Uterus (tissue), 4 donors: Measurements from ENCODE around the gene ACTL8. TPM values are rescaled to one million over a fixed set of nuclear protein-coding genes. Genes with fewer than 3 reads are reported as not detected.
A peak's percentile ranks its signal among the peaks of the same experiment; 100 is the strongest.

Experiments used
- DNase-seq, 2 donors: peaks; one replicate each; pipeline ENCODE4 v3.0.0-alpha.2; 2019 to 2020
- H3K27ac ChIP-seq, 2 donors: fragments of 200-600 bp; sonication (generic); 1 replicate in 1 of 2; 2 replicates in 1 of 2; pipeline ENCODE4 v1.5.1; 2016 to 2018
- H3K27me3 ChIP-seq, 2 donors: fragments of 200-600 bp; sonication (generic); one replicate each; pipeline ENCODE4 v1.5.1; 2018 to 2019; ENCODE audit warnings: control low read depth in 1 of 2
- H3K36me3 ChIP-seq, 2 donors: fragments of 200-600 bp; sonication (generic); one replicate each; pipeline ENCODE4 v1.5.1; 2019; ENCODE audit warnings: control low read depth in 1 of 2
- H3K4me1 ChIP-seq, 2 donors: fragments of 200-600 bp; sonication (generic); one replicate each; pipeline ENCODE4 v1.5.1; 2018 to 2019; ENCODE audit warnings: control low read depth in 1 of 2
- H3K4me3 ChIP-seq, 2 donors: fragments of 200-600 bp; sonication (generic); 1 replicate in 1 of 2; 2 replicates in 1 of 2; pipeline ENCODE4 v1.5.1; 2018 to 2019; ENCODE audit warnings: mild to moderate bottlenecking in 1 of 2
- H3K9me3 ChIP-seq, 2 donors: fragments of 200-600 bp; sonication (generic); one replicate each; pipeline ENCODE4 v1.5.1; 2019; ENCODE audit warnings: control low read depth in 1 of 2
- POLR2A ChIP-seq, 2 donors: fragments of 450-650 bp; IDR thresholded peaks; one replicate each; pipeline ENCODE4 v1.6.1; 2016; ENCODE audit warnings: antibody characterized with exemption in 2 of 2, mild to moderate bottlenecking in 1 of 2, moderate library complexity in 1 of 2
- intact Hi-C: fragments of 100-400 bp; cut with DNase I; formaldehyde crosslinking; loops from one replicate; pipeline ENCODE4 v1.15.1; 2023; ENCODE audit warnings: low total_unique reads
- total RNA-seq, 4 donors: library from RNA; depleted of rRNA in 3 of 4; stranded (reverse); fragments of >200 nt in 3 of 4; gene quantifications; one replicate each; pipeline versions ENCODE4 v1.1.0 to v1.2.4, GENCODE V29; 2014 to 2023
- TF ChIP-seq, protein P1 (sequence below), 4 experiments: fragments of 200-600 bp in 2 of 4; fragments of 450-650 bp in 2 of 4; sonication (generic) in 2 of 4; IDR thresholded peaks; one replicate each; pipeline ENCODE4 v1.5.1; 2016 to 2019; ENCODE audit warnings: antibody characterized with exemption in 4 of 4, mild to moderate bottlenecking in 2 of 4, moderate library complexity in 1 of 4
- donor health status: DM: yes; HTN: yes; CAD: no.

ACTL8 gene
- total RNA-seq, 4 donors from 2014 or later: not detected

DNA sequence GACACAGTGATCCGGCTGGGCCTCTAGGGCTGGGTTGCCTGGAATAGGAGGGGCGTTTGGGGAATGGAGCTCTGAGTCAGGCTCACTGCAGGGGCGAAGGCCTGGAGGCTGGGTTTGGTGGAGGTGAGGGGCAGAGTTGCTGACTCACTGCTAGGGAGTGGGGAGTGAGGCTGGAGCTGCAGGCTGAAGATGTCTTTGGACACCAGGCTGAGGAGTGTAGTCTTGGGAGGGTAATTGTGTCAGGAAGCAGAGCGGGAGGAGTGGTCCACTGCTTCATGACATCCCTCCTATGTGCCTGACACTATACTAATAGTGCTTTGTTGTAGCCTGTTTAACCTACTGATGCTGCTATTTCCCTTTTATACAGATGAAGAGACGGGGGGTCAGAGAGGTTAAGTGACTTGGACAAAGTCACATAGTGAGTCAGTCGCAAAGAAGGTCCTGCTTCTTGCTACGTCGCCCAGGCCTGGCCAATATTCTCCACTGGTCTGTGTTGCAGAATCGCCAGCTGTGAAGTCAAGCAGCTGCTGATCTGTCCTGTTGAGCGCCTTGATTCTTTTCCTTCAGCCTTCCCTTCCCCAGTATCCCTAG is 13.6 kb downstream of the ACTL8 start:
- TF ChIP-seq, protein P1, sequence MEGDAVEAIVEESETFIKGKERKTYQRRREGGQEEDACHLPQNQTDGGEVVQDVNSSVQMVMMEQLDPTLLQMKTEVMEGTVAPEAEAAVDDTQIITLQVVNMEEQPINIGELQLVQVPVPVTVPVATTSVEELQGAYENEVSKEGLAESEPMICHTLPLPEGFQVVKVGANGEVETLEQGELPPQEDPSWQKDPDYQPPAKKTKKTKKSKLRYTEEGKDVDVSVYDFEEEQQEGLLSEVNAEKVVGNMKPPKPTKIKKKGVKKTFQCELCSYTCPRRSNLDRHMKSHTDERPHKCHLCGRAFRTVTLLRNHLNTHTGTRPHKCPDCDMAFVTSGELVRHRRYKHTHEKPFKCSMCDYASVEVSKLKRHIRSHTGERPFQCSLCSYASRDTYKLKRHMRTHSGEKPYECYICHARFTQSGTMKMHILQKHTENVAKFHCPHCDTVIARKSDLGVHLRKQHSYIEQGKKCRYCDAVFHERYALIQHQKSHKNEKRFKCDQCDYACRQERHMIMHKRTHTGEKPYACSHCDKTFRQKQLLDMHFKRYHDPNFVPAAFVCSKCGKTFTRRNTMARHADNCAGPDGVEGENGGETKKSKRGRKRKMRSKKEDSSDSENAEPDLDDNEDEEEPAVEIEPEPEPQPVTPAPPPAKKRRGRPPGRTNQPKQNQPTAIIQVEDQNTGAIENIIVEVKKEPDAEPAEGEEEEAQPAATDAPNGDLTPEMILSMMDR (IDR thresholded peaks at IDR 0.05): no peak
- no peak for TF ChIP-seq POLR2A (IDR thresholded peaks at IDR 0.05)
- no peak overlapping the region for H3K4me3 ChIP-seq
- H3K27ac ChIP-seq: peak overlapping the region in 1 of 2 donors; percentile 21
- DNase-seq: peak; percentile 50 to 63
- no peaks in the 10 kb centered on the region for H3K27me3 ChIP-seq
- H3K4me1 ChIP-seq: no peaks in the 10 kb centered on the region
- H3K36me3 ChIP-seq: no peaks in the 10 kb centered on the region
- intact Hi-C loops: no loop called here
- no peaks in the 10 kb centered on the region for H3K9me3 ChIP-seq

DNA sequence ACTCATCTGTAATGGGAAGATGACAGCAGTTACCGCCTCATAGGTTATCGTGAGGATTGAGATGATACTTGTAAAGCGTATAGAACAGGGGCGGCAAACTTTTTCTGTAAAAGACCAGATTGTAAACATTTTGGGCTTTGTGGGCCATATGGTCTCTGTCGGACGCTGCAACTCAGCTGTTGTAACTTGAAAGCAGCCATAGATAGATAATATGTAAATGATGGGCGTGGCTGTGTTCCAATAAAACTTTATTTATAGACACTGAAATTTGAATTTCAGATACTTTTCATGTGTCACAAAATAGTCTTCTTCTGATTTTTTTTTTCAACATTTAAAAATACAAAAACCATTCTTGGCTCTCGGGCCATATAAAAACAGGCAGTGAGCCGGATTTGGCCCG is 15.8 kb downstream of the ACTL8 start:
- no peaks in the 10 kb centered on the region for H3K27me3 ChIP-seq
- no peaks in the 10 kb centered on the region for H3K9me3 ChIP-seq
- TF ChIP-seq, protein P1 (IDR thresholded peaks at IDR 0.05): no peak
- TF ChIP-seq POLR2A (IDR thresholded peaks at IDR 0.05): no peak
- intact Hi-C loops: no loop called here
- no peak overlapping the region for H3K4me3 ChIP-seq
- H3K27ac ChIP-seq: no peak overlapping the region
- no peaks in the 10 kb centered on the region for H3K4me1 ChIP-seq
- H3K36me3 ChIP-seq: no peaks in the 10 kb centered on the region
- no peak for DNase-seq

DNA sequence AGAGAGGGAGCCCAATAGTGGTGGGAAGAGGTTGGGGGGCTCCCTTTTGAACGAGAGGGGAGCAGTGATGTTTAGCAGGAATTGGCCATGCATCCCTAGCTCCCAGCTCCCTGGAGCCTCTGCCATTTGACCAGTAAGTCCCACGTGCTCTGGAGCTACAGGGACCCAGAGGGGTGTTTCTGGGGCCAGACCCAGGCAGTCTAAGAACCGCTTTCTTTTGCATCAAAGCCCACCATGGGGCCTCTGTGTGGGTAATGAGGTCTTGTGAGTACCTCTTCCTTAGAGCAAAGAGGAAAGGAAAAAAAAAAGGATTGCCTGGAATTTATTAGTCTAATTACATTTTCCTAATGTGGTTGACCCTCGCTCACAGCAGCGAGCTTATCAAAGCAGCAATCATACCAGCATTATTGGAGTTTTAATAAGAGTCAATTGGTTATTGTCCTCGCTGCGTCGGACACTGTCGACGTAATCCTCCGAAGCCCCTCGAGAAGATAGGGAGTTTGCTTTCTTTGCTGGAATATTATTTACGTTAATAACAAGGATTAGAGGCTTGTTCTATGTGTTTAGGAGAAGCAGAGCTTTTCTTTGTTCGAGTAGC is 17.6 kb downstream of the ACTL8 start:
- DNase-seq: no peak
- no peak overlapping the region for H3K4me3 ChIP-seq
- intact Hi-C loops: no loop called here
- H3K36me3 ChIP-seq: no peaks in the 10 kb centered on the region
- H3K9me3 ChIP-seq: no peaks in the 10 kb centered on the region
- no peak overlapping the region for H3K27ac ChIP-seq
- no peak for TF ChIP-seq POLR2A (IDR thresholded peaks at IDR 0.05)
- no peaks in the 10 kb centered on the region for H3K4me1 ChIP-seq
- no peaks in the 10 kb centered on the region for H3K27me3 ChIP-seq

DNA sequence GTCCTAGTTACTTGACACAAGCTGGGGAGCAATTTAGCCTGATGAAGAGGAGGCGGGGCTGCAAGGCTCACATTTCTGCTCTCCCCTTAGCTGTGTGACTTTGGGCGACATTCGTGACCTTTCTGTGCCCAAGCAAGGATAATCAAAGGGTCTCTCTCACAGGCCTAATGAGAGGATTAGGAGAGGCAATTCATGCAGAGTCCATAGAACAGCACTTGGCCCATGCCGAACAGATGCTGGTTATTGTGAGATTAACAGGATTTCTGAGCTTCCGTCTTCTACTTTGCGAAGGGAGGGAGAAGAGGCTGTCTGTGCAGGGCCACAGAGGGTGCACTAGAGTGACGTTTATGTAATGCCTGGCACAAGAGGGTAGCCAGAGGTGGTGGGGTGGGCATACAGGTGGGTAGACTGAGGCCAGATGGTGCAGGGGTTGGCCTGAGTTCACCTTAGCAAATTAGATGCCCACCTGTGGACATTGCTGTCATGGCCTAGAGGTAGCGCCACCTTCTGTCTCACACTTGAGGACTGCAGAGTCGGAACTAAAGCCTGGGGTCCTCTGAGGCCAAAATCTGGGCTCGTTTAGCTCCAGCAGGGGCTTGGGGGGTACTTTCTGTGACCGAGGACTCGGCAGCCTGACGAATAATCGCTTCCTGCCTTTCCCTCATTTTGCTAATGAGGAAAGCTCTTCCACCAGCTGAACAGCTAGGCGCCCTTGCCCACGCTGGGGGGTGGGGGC is 18.6 kb downstream of the ACTL8 start:
- H3K4me1 ChIP-seq: no peaks in the 10 kb centered on the region
- H3K36me3 ChIP-seq: no peaks in the 10 kb centered on the region
- TF ChIP-seq, protein P1 (IDR thresholded peaks at IDR 0.05): no peak
- TF ChIP-seq POLR2A (IDR thresholded peaks at IDR 0.05): no peak
- intact Hi-C loops: no loop called here
- H3K27me3 ChIP-seq: no peaks in the 10 kb centered on the region
- no peak overlapping the region for H3K27ac ChIP-seq
- H3K4me3 ChIP-seq: no peak overlapping the region
- no peak for DNase-seq
- no peaks in the 10 kb centered on the region for H3K9me3 ChIP-seq

DNA sequence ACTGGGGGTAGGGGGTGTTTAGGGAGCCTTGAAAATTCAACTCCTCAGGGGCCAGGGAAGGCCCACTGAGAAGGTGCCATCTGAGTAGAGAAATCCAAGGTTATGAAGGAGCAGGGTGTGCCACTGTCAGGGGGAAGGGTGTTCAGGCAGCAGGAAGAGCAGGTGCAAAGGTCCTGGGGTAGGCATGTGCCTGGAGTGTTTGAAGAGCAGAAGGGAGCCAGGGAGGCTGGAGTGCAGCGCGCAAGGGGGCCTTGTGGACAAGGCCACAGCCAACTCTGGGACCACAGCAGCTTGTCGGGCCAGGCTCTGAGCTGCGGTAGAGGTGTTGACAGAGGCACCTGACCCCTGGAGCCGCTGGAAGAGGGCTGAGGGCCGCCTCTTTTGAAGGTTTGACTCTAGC is 19.3 kb downstream of the ACTL8 start:
- TF ChIP-seq POLR2A (IDR thresholded peaks at IDR 0.05): no peak
- TF ChIP-seq, protein P1 (IDR thresholded peaks at IDR 0.05): no peak
- Histone ChIP-seq H3K4me1 (no peaks in the 10 kb centered on the region), H3K27ac (no peak overlapping the region), H3K9me3 (no peaks in the 10 kb centered on the region), H3K36me3 (no peaks in the 10 kb centered on the region), H3K27me3 (no peaks in the 10 kb centered on the region), H3K4me3 (no peak overlapping the region)
- no peak for DNase-seq
- intact Hi-C loops: no loop called here
